ENCODE measurements around the gene GRM7.

The GRM7 gene

GRCh38 chr3:7307410-7307809, 446.5 kb downstream of the GRM7 start:
- DNase-seq (ENCODE audit: low spot score), result no peak

DNA sequence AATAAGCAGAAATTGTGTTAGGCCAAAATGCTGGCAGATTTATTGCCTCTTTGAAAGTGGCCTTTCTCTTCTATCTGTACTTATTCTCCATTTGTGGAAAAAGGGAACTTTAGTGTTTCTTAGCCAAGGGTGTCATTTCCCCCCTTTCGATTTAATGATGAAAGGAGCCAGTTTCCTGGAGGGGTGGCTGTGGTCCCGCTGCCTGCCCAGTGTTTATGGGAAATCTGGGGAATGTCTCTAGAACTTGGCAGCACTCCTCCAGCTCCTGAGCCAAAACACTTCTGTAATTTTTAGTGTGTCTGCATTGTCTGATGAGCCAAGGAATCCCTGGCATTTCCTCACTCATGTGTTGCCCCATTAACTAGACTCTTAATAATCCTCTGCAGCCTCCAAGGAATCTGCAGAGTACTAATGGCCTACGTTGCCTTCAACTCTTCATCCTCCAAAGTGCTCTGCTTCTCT, 448.8 kb downstream of the GRM7 start:
- no peak for DNase-seq (ENCODE audit: low spot score)

DNA sequence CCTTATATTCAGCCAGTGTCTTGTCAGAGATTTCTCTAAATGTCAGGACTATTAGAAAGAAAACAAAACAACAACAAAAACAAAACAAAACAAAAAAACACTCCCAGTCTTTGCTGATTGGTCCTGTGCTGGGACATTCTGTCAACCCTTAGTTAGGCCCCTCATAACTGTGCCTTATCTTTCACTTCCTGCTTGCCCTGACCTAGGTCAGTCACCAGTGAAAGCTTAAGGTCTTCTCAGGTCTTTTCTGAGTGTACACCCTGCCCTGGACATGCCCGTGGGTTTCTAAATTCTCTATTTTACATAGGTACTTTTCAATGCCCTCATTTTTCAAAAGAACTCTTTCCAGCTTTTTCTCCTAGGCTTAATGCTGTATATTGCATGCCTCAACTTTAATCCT, 454.1 kb downstream of the GRM7 start:
- no peak for DNase-seq (ENCODE audit: low spot score)

DNA sequence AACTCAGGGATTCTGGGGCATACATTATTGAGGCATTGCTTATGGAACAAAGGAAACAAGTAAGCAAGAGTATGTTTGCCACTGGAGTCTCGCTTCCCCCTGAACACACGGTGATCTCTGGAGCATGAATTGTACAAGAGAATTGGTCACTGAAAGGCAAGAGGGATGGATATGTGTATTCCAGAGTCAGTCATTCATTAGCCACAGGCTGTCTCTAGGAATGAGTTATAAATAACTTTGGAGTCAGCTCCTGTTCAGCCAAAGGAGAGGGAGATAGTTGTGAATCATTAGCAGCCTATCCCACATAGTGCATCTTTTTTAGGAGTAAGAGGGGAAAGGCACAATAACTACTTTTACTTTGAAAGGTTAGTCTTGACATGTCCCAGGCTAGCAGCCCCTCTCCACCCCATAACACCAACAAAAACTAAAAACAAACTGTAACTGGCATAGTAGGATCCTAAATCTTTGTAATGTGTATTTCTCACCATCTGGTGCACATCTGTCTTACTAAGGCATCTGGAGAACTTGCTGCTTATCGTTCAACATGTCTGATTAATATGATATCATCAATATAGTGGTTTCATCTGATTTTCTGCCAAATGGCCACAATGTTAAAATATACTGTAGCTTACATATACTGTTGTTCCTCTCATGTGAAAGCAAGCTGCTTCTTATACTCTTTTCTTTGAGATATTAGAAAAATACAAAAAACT, 462.2 kb downstream of the GRM7 start:
- DNase-seq (ENCODE audit: low spot score), result no peak

DNA sequence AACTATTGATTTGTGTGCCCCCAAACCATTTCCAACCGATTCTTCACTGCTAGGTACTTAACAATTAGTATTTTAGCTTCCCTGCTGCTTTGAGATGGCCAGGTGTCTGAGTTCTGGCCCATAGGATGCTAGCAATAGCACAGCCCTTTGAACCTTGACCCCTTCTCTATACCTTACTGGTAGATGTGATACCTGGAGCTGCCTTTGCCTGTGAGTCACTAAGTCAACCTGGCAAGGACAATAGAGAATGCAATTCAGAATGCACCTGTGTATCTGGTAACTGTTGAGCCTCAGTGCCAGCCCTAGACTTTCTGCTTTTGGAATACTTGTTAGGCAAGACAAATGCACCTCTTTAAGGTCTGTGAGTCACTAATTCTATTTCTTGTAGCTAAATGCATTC, 467.4 kb downstream of the GRM7 start:
- no peak for DNase-seq (ENCODE audit: low spot score)

GRCh38 chr3:7332696-7333095, 471.8 kb downstream of the GRM7 start:
- no peak for DNase-seq (ENCODE audit: low spot score)

- no peak for DNase-seq (ENCODE audit: low spot score)
Measured at GRCh38 chr3:7333125-7333524, 472.2 kb downstream of the GRM7 start.

- DNase-seq (ENCODE audit: low spot score), result no peak
Measured at GRCh38 chr3:7340795-7341194, 479.9 kb downstream of the GRM7 start.

DNA sequence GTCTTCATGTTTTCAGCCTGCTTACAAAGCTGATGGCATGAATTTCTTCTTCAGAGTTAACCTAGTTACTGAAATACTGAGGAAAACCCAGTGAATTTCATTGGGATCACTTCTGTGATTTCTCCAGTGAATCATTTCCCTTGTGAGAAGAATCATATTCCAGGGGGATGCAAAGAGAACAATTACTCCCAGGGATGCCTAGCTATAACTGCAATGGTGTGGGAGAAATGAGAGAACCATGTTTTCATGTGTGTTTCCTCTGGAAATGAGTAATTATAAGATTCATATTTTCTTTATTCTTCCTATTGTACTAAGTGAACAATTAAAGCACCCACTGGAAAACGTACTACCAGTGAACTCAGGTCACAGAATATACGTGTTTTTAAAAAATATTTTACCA, 485.4 kb downstream of the GRM7 start:
- DNase-seq (ENCODE audit: low spot score), result no peak

DNA sequence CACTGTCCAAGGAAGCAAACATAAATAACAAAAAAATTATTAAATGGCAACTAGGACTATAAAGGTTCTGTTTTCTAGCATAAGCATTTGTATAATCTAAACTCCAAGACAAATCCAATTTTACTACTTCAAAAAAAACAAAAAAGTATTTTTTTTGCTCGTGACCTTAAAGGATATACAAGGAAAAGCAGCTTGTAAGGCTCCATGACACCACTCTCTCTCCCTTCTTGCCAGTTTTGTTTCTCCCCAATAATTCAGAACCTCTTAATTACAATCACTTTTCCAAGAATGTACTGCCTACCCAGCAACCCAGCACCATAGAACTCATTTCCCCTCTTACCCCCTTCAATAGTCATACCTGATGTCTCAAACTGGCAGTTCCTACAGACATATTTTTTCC, 496.2 kb downstream of the GRM7 start:
- no peak for DNase-seq (ENCODE audit: low spot score)

GRCh38 chr3:7367968-7368367, 507.1 kb downstream of the GRM7 start:
- DNase-seq (ENCODE audit: low spot score), result no peak

GRCh38 chr3:7368597-7368996, 507.7 kb downstream of the GRM7 start:
- no peak for DNase-seq (ENCODE audit: low spot score)

DNA sequence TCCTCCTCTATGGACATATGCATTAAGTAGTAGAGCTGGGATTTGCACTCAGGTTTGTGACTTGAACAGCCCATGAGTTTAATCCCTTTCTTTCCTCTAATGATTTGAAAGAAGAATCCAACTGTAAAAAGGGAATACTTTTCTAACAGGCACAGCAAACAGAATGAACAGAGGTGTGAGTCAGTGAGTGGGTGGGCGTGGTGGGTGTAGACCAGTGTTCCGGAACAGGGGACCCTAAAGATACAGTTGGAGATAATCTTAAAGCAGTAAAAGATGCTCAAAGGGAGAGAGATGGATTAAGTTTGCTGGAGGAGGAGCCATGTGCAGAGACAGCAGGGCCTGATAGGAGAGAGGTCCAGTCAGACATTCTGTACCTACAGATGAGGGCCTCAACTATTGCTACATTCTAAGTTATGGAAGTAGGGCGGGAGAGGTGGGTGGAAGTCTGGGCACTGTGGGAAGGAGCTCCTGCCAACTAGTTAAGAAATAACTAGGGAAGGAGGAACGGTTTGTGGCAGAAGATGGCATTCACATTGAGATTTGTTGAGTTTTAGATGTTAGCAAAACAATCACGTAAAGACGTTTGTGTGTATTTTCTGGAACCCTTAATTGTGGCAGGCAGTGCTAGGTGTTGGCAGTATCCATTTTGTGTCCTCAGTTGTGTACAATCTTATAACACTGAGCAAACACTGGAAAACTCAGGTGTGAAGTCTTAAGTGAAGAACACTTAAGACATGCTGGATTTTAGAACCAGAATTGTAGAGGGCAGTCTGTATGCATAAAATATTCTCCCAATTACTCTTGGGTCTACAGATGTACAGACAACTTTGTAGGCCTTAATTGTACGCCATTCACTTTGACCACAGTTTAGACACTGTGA, 511.0 kb downstream of the GRM7 start:
- DNase-seq (ENCODE audit: low spot score), result no peak

- DNase-seq (ENCODE audit: low spot score), result no peak
Measured at GRCh38 chr3:7377103-7377502, 516.2 kb downstream of the GRM7 start.

- no peak for DNase-seq (ENCODE audit: low spot score)
Measured at GRCh38 chr3:7381741-7382140, 520.8 kb downstream of the GRM7 start.

GRCh38 chr3:7382293-7383010, 521.5 kb downstream of the GRM7 start:
- DNase-seq (ENCODE audit: low spot score), result no peak

- no peak for DNase-seq (ENCODE audit: low spot score)
Measured at GRCh38 chr3:7385635-7386034, 524.7 kb downstream of the GRM7 start.

- no peak for DNase-seq (ENCODE audit: low spot score)
Measured at GRCh38 chr3:7388026-7388425, 527.1 kb downstream of the GRM7 start.

GRCh38 chr3:7392206-7392605, 531.3 kb downstream of the GRM7 start:
- no peak for DNase-seq (ENCODE audit: low spot score)

- no peak for DNase-seq (ENCODE audit: low spot score)
Measured at GRCh38 chr3:7393944-7394605, 533.2 kb downstream of the GRM7 start.

GRCh38 chr3:7396534-7396933, 535.6 kb downstream of the GRM7 start:
- no peak for DNase-seq (ENCODE audit: low spot score)

DNA sequence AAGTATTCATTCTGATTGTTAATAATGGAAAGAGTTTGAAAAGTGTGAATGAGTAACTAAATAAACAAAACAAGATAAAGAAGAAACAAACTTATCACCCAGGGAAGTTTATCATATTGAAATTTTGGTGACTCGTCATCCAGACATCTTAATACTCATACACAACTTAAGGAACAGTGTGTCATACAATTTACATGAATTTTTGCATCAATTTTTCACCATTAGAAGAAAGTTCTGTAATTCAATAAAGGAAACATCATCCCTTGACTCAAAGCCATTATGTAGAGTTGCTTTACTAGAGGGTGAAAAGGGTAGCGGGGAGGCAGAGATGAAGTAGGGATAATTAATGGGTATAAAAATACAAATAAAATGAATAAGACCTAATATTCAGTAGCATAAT, 536.2 kb downstream of the GRM7 start:
- DNase-seq (ENCODE audit: low spot score), result no peak
